8988T (cell line): Measurements from ENCODE around the gene CCDC141.
"Not testable (repeated sequence)": the region's sequence is repeated elsewhere in the genome, so short reads cannot be mapped to it uniquely, and the experiment has no call there.

Experiments
- DNase-seq: peaks from one replicate; pipeline ENCODE4 v3.0.0; 2011

CCDC141 gene

GRCh38 chr2:179037807-179038206 is 12.1 kb downstream of the CCDC141 start:
- DNase-seq = no peak

- no peak for DNase-seq
Observed at GRCh38 chr2:179036353-179036905, 13.5 kb downstream of the CCDC141 start.

GRCh38 chr2:179031731-179032408 is 18.1 kb downstream of the CCDC141 start:
- DNase-seq = no peak

GRCh38 chr2:179024445-179024844 is 25.5 kb downstream of the CCDC141 start:
- no peak for DNase-seq

GRCh38 chr2:179022685-179023084 is 27.3 kb downstream of the CCDC141 start:
- DNase-seq = no peak

- no peak for DNase-seq
Observed at GRCh38 chr2:179021258-179021657, 28.7 kb downstream of the CCDC141 start.

GRCh38 chr2:179020156-179020750 is 29.7 kb downstream of the CCDC141 start:
- no peak for DNase-seq

- DNase-seq = no peak
Observed at GRCh38 chr2:179019260-179019659, 30.7 kb downstream of the CCDC141 start.

- DNase-seq = no peak
Observed at GRCh38 chr2:179017773-179018357, 32.1 kb downstream of the CCDC141 start.

- DNase-seq = not testable (repeated sequence)
Observed at GRCh38 chr2:179014189-179014588, 35.7 kb downstream of the CCDC141 start.

- no peak for DNase-seq
Observed at GRCh38 chr2:179005976-179006375, 44.0 kb downstream of the CCDC141 start.

GRCh38 chr2:178999476-178999875 is 50.5 kb downstream of the CCDC141 start:
- no peak for DNase-seq

- DNase-seq = no peak
Observed at GRCh38 chr2:178998539-178998938, 51.4 kb downstream of the CCDC141 start.

- DNase-seq = no peak
Observed at GRCh38 chr2:178997477-178997876, 52.5 kb downstream of the CCDC141 start.

GRCh38 chr2:178997067-178997466 is 52.9 kb downstream of the CCDC141 start:
- no peak for DNase-seq

GRCh38 chr2:178994264-178994663 is 55.7 kb downstream of the CCDC141 start:
- DNase-seq = no peak

- DNase-seq = no peak
Observed at GRCh38 chr2:178993788-178994187, 56.1 kb downstream of the CCDC141 start.

GRCh38 chr2:178992719-178993118 is 57.2 kb downstream of the CCDC141 start:
- not testable (repeated sequence) for DNase-seq

- no peak for DNase-seq
Observed at GRCh38 chr2:178990533-178991241, 59.2 kb downstream of the CCDC141 start.

GRCh38 chr2:178989424-178989823 is 60.5 kb downstream of the CCDC141 start:
- not testable (repeated sequence) for DNase-seq

GRCh38 chr2:178982652-178983051 is 67.3 kb downstream of the CCDC141 start:
- not testable (repeated sequence) for DNase-seq

- DNase-seq = no peak
Observed at GRCh38 chr2:178980815-178981214, 69.1 kb downstream of the CCDC141 start.

- DNase-seq = no peak
Observed at GRCh38 chr2:178978667-178979066, 71.3 kb downstream of the CCDC141 start.
